ENCODE data around the gene S1PR1. TPM values are rescaled to one million over a fixed set of nuclear protein-coding genes. Genes with fewer than 3 reads are reported as not detected.

Gene S1PR1
- total RNA-seq, result 43.3 TPM

DNA sequence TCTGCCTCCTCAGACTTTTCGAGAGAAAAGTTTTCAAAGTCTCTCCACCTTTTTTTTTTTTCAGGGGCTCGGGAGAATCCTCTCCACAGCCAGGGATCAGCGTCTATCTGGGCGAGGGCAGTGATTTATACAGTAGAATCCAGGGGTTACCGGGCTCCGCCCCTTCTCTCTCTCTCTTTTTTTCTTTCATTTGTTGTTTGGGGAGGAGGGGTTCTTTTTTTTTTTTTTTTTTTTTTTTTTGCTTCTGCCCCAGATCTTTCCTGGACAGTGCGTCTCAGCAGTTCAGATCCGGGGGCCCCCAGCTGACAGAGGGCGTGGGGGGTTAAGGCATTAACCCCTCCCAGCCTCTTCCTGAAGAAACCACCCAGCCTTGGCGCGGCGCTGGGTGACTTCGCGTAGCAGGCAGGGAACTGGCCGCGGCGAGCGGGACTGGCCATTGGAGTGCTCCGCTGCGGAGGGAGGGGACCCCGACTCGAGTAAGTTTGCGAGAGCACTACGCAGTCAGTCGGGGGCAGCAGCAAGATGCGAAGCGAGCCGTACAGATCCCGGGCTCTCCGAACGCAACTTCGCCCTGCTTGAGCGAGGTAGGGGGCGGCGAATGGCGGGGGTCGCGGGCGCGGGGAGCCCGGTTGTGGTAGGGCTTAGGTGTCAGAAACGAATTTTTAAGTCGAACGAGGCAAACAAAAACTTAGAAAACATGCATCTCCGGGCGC lies at the start of gene S1PR1:
S1PR1 (plus strand) TSS at position 504 of the 713 bp plus-strand sequence. CDS start 1,966 bp downstream, outside the sequence.

Other genes starting within 250 kb of the S1PR1 start
- 31.5 TPM for gene DPH5, start 211.2 kb upstream of the S1PR1 start, total RNA-seq